Parathyroid adenoma (tissue), 2 donors: ENCODE results near the gene PCNX3.

Source experiments
- H2AFZ ChIP-seq: fragments of 300-600 bp; sonication (generic); one replicate; pipeline ENCODE4 v1.7.0; 2017; ENCODE audit warnings: antibody characterized with exemption, mild to moderate bottlenecking
- H3K27ac ChIP-seq: fragments of 300-600 bp; sonication (generic); one replicate; pipeline ENCODE4 v1.7.0; 2017
- H3K27me3 ChIP-seq: fragments of 300-600 bp; sonication (generic); one replicate; pipeline ENCODE4 v1.7.0; 2017; ENCODE audit warnings: low read length; ENCODE audit not compliant: control insufficient read depth, insufficient read depth
- H3K36me3 ChIP-seq: fragments of 300-600 bp; sonication (generic); one replicate; pipeline ENCODE4 v1.7.0; 2017; ENCODE audit warnings: low read length; ENCODE audit not compliant: control insufficient read depth, insufficient read depth
- H3K4me1 ChIP-seq: fragments of 300-600 bp; sonication (generic); one replicate; pipeline ENCODE4 v1.7.0; 2017; ENCODE audit warnings: control low read depth
- H3K4me2 ChIP-seq: fragments of 300-600 bp; sonication (generic); one replicate; pipeline ENCODE4 v1.7.0; 2017; ENCODE audit warnings: low read length
- H3K4me3 ChIP-seq: fragments of 300-600 bp; sonication (generic); one replicate; pipeline ENCODE4 v1.7.0; 2017; ENCODE audit warnings: low read depth, low read length
- H3K79me2 ChIP-seq: fragments of 300-600 bp; sonication (generic); one replicate; pipeline ENCODE4 v1.7.0; 2017; ENCODE audit warnings: control low read depth
- H3K9ac ChIP-seq: fragments of 300-600 bp; sonication (generic); one replicate; pipeline ENCODE4 v1.7.0; 2017; ENCODE audit warnings: mild to moderate bottlenecking
- H3K9me3 ChIP-seq: fragments of 300-600 bp; sonication (generic); one replicate; pipeline ENCODE4 v1.7.0; 2017; ENCODE audit warnings: low read length; ENCODE audit not compliant: control insufficient read depth
- TF ChIP-seq, protein P1 (sequence below): fragments of 300-600 bp; sonication (generic); IDR thresholded peaks from one replicate; pipeline ENCODE4 v1.7.0; 2017; ENCODE audit warnings: antibody characterized with exemption, mild to moderate bottlenecking
- donor health status: primary hyperparathyroidism.

The PCNX3 gene

DNA sequence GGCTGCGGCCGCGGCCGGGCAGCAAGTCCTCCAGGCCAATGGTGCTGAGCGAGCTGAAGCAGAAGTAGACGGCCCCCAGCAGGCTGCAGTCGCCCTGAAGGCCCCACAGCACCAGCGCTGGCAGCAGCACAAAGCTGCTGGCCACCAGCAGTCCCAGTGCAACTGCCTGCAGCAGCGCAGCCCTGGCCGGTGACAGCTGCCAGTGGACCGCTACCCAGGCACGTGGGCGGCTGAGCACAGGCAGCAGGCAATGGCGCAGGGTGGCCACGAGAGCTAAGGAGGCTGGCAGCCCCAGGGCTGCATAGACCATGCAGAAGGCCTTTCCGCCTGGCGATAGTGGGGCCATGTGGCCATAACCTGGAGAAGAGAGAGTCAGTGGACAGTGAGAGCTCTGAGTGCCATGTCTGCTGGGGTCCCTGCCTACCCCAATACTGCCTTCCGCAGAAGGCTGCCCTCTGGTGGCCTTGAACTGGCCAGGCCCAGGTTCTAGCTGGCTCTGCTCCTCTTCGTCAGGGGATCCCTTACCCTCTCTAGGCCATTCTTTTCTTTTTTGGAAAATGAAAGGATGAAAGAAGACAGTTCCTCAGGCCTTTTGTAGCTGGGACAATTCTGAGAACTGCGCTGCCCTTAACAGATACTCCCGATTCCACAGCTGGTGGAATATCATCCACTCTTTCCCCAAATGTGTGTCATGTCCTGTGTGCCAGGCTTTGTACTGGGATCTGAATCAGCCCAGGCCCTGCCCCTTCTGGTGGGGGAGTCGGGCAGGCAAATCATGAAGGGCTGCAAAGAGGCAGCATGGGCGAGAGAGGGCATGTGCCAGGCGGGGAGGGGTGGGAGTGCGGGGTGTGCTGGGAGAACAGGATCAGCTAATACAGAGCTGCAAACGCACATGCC, 21.8 kb upstream of the PCNX3 start:
- Histone ChIP-seq H3K79me2 (no peaks in the 10 kb centered on the region), H3K4me1 (no peaks in the 10 kb centered on the region), H3K9me3 (no peaks in the 10 kb centered on the region), H3K27me3 (no peaks in the 10 kb centered on the region), H2AFZ (no peak overlapping the region), H3K27ac (no peak overlapping the region), H3K9ac (no peak overlapping the region), H3K4me2 (no peak overlapping the region), H3K36me3 (no peaks in the 10 kb centered on the region), H3K4me3 (no peak overlapping the region)
- TF ChIP-seq, protein P1, sequence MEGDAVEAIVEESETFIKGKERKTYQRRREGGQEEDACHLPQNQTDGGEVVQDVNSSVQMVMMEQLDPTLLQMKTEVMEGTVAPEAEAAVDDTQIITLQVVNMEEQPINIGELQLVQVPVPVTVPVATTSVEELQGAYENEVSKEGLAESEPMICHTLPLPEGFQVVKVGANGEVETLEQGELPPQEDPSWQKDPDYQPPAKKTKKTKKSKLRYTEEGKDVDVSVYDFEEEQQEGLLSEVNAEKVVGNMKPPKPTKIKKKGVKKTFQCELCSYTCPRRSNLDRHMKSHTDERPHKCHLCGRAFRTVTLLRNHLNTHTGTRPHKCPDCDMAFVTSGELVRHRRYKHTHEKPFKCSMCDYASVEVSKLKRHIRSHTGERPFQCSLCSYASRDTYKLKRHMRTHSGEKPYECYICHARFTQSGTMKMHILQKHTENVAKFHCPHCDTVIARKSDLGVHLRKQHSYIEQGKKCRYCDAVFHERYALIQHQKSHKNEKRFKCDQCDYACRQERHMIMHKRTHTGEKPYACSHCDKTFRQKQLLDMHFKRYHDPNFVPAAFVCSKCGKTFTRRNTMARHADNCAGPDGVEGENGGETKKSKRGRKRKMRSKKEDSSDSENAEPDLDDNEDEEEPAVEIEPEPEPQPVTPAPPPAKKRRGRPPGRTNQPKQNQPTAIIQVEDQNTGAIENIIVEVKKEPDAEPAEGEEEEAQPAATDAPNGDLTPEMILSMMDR, result peak; percentile 40

DNA sequence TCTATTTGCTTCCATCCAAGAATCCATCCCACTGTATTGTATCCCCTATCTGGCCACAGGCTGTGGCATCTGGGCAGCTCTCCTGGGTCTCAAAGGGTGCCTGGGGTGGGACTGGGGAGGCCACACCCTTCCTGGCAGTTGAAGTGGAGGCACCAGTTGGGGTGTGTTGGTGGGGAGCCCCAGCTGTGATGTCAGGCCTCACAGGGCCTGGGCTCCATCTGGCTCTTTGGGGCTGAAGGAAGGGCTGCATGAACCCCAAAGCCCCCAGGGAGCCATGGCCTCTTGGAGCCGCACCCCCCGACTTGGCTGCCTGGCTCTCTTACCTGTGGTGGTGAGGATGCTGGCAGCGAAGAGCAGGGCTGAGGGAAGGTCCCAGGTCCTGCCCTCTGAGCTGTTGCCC, 20.4 kb upstream of the PCNX3 start:
- no peaks in the 10 kb centered on the region for H3K9me3 ChIP-seq
- TF ChIP-seq, protein P1, result no peak
- no peak overlapping the region for H3K4me3 ChIP-seq
- H2AFZ ChIP-seq, result no peak overlapping the region
- H3K27me3 ChIP-seq, result no peaks in the 10 kb centered on the region
- no peak overlapping the region for H3K27ac ChIP-seq
- no peak overlapping the region for H3K4me2 ChIP-seq
- no peaks in the 10 kb centered on the region for H3K79me2 ChIP-seq
- H3K4me1 ChIP-seq, result no peaks in the 10 kb centered on the region
- H3K36me3 ChIP-seq, result no peaks in the 10 kb centered on the region
- H3K9ac ChIP-seq, result no peak overlapping the region

DNA sequence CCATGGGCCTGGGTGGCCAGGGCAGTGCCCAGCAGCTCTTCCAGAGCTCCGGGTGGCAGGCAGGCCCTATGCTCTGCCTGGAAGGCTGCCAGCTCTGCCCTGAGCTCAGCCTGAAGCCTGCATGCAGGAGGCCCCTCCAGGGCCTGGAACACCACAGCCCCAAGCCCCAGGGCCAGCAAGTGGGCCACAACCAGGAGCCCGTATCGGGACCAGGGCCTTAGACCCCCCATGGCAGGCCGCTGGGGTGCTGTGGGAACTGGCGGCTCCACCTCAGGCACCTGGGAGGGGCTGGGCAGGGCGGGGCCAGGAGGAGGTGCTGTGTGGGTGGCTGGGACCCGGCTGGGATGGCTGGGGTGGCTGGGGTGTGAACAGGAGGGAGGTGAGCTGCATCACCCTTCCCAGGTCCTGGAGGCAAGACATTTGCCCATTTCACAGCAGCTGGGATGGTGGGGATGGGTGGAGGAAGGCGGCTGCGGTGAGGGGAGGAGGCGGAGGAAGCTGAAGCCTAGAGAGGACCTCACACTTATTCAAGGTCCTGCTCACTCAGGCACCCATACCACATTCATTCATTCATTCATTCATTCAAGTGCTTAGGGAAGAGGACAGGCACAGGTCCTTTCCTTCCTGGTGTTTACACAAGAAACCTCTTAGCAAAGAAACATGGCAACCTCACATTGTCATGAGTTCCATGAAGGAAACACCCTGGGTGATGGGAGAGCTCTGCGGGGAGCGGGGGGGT, 19.9 kb upstream of the PCNX3 start, which contains the start of gene KCNK7:
Gene KCNK7, minus strand, starts transcription at position 258 of the 739 bp plus-strand sequence. Its CDS starts 28 bp downstream, at position 230.
- TF ChIP-seq, protein P1, result no peak
- H3K4me3 ChIP-seq, result no peak within 1 kb of the TSS
- H3K9me3 ChIP-seq, result no peaks in the 10 kb centered on the region
- H2AFZ ChIP-seq, result no peak within 1 kb of the TSS
- no peak within 1 kb of the TSS for H3K4me2 ChIP-seq
- no peaks in the 10 kb centered on the region for H3K27me3 ChIP-seq
- H3K79me2 ChIP-seq, result no peaks in the 10 kb centered on the region
- H3K9ac ChIP-seq, result no peak within 1 kb of the TSS
- H3K27ac ChIP-seq, result no peak within 1 kb of the TSS
- no peaks in the 10 kb centered on the region for H3K4me1 ChIP-seq
- no peaks in the 10 kb centered on the region for H3K36me3 ChIP-seq

GRCh38 chr11:65596520-65596919, 19.1 kb upstream of the PCNX3 start:
- Histone ChIP-seq H3K27me3 (no peaks in the 10 kb centered on the region), H2AFZ (no peak overlapping the region), H3K36me3 (no peaks in the 10 kb centered on the region), H3K9ac (no peak overlapping the region), H3K79me2 (no peaks in the 10 kb centered on the region), H3K9me3 (no peaks in the 10 kb centered on the region), H3K27ac (no peak overlapping the region), H3K4me1 (no peaks in the 10 kb centered on the region), H3K4me2 (no peak overlapping the region), H3K4me3 (no peak overlapping the region)
- TF ChIP-seq, protein P1, result no peak
